CD14-positive monocyte (primary cell): ENCODE data around the gene TNPO3. TPM values are rescaled to one million over a fixed set of nuclear protein-coding genes. Genes with fewer than 3 reads are reported as not detected.

ENCODE experiments used
- DNase-seq, 3 donors: peaks; one replicate each; pipeline ENCODE4 v3.0.0-alpha.2; 2011 to 2022
- H2AFZ ChIP-seq: 2 replicates; pipeline ENCODE4 v1.6.0; 2012; ENCODE audit warnings: mild to moderate bottlenecking, low read depth, low read length, inconsistent platforms; ENCODE audit not compliant: insufficient read depth, poor library complexity, severe bottlenecking
- H3K27ac ChIP-seq, 2 donors: 1 replicate in 1 of 2; 2 replicates in 1 of 2; pipeline ENCODE4 v1.5.1; 2012 to 2013; ENCODE audit warnings: low read length in 2 of 2, control low read depth in 1 of 2, inconsistent platforms in 1 of 2, low read depth in 1 of 2, mild to moderate bottlenecking in 1 of 2
- H3K27me3 ChIP-seq, 2 donors: one replicate each; pipeline versions ENCODE4 v1.6.0 to v1.6.1; 2011 to 2013; ENCODE audit warnings: low read length in 2 of 2; ENCODE audit not compliant: control insufficient read depth in 2 of 2, insufficient read depth in 2 of 2
- H3K36me3 ChIP-seq, 2 donors: replicated peaks in 1 of 2; 1 replicate in 1 of 2; 2 replicates in 1 of 2; pipeline versions ENCODE4 v1.5.1 to v1.6.1; 2012 to 2013; ENCODE audit warnings: low read length in 2 of 2, control low read depth in 1 of 2, inconsistent platforms in 1 of 2, mild to moderate bottlenecking in 1 of 2; ENCODE audit not compliant: insufficient read depth in 2 of 2, control insufficient read depth in 1 of 2
- H3K4me1 ChIP-seq, 2 donors: 1 replicate in 1 of 2; 2 replicates in 1 of 2; pipeline versions ENCODE4 v1.5.1 to v1.6.1; 2012 to 2013; ENCODE audit warnings: low read length in 2 of 2, control low read depth in 1 of 2, inconsistent platforms in 1 of 2, mild to moderate bottlenecking in 1 of 2, moderate library complexity in 1 of 2; ENCODE audit not compliant: insufficient read depth in 2 of 2, control insufficient read depth in 1 of 2
- H3K4me2 ChIP-seq: replicated peaks from 2 replicates; pipeline ENCODE3; 2012; ENCODE audit warnings: low read length, moderate library complexity, mild to moderate bottlenecking; ENCODE audit not compliant: poor library complexity, severe bottlenecking; ENCODE audit errors: extremely low read depth
- H3K4me3 ChIP-seq, 3 experiments: fragments of 200-600 bp in 1 of 3; sonication (generic) in 1 of 3; replicated peaks in 1 of 3; 1 replicate in 2 of 3; 2 replicates in 1 of 3; pipeline ENCODE4 v1.5.1; 2011 to 2013; ENCODE audit warnings: low read length in 3 of 3, mild to moderate bottlenecking in 3 of 3, control low read depth in 2 of 3, low read depth in 2 of 3, inconsistent platforms in 1 of 3, moderate library complexity in 1 of 3
- H3K79me2 ChIP-seq: 2 replicates; pipeline ENCODE4 v1.6.0; 2012; ENCODE audit warnings: mild to moderate bottlenecking, control low read depth, inconsistent platforms, low read length, moderate library complexity; ENCODE audit not compliant: insufficient read depth
- H3K9ac ChIP-seq: 2 replicates; pipeline ENCODE4 v1.6.0; 2017; ENCODE audit warnings: low read length, mild to moderate bottlenecking; ENCODE audit not compliant: insufficient read depth, poor library complexity, severe bottlenecking
- H3K9me3 ChIP-seq, 2 donors: replicated peaks in 1 of 2; 1 replicate in 1 of 2; 2 replicates in 1 of 2; pipeline versions ENCODE4 v1.5.1 to v1.6.1; 2012 to 2013; ENCODE audit warnings: low read length in 2 of 2, control low read depth in 1 of 2; ENCODE audit not compliant: control insufficient read depth in 1 of 2, insufficient read depth in 1 of 2
- H4K20me1 ChIP-seq: 2 replicates; pipeline ENCODE4 v1.6.0; 2012; ENCODE audit warnings: mild to moderate bottlenecking, low read length, control low read depth, moderate library complexity; ENCODE audit not compliant: insufficient read depth
- H3K27ac Mint-ChIP-seq, 7 donors: one replicate each; pipeline ENCODE4 v1.8.0; 2020; ENCODE audit warnings: mild to moderate bottlenecking in 7 of 7, mixed read lengths in 7 of 7, moderate library complexity in 6 of 7, inconsistent platforms in 2 of 7
- H3K27me3 Mint-ChIP-seq, 3 donors: one replicate each; pipeline ENCODE4 v1.8.0; 2021 to 2022; ENCODE audit warnings: low read depth in 3 of 3, mild to moderate bottlenecking in 3 of 3, mixed read lengths in 3 of 3, moderate library complexity in 3 of 3, inconsistent platforms in 1 of 3
- H3K36me3 Mint-ChIP-seq, 2 donors: one replicate each; pipeline ENCODE4 v1.8.0; 2020; ENCODE audit warnings: mixed read lengths in 2 of 2, inconsistent platforms in 1 of 2, mild to moderate bottlenecking in 1 of 2
- H3K4me1 Mint-ChIP-seq: one replicate; pipeline ENCODE4 v1.8.0; 2020; ENCODE audit warnings: mild to moderate bottlenecking, mixed read lengths
- H3K4me3 Mint-ChIP-seq, 2 donors: one replicate each; pipeline ENCODE4 v1.8.0; 2020; ENCODE audit warnings: mild to moderate bottlenecking in 2 of 2, mixed read lengths in 2 of 2, moderate library complexity in 1 of 2
- H3K9me3 Mint-ChIP-seq, 7 donors: one replicate each; pipeline ENCODE4 v1.8.0; 2020 to 2022; ENCODE audit warnings: mixed read lengths in 7 of 7, mild to moderate bottlenecking in 6 of 7, moderate library complexity in 6 of 7, inconsistent platforms in 2 of 7
- WGBS: methylation state at CpG from one replicate; pipeline ENCODE4 v1.1.5; 2013; ENCODE audit warnings: missing lambda C conversion rate; ENCODE audit not compliant: insufficient coverage; 5-methylcytosine and 5-hydroxymethylcytosine counted together
- intact Hi-C, 2 donors: fragments of 100-400 bp; cut with micrococcal nuclease; formaldehyde crosslinking; loops; one replicate each; pipeline versions ENCODE4 v1.15.0 to v1.15.1; 2023
- polyA plus RNA-seq, 3 donors: library from polyadenylated mRNA; depleted of rRNA in 1 of 3; unstranded in 2 of 3; stranded (reverse) in 1 of 3; fragments of 300-500 nt in 2 of 3; fragments of >200 nt in 1 of 3; fragmentation: Illumina TruSeq in 2 of 3; gene quantifications; 1 replicate in 2 of 3; 2 replicates in 1 of 3; pipeline ENCODE4 v1.2.3, GENCODE V29; 2012 to 2021
- TF ChIP-seq, protein P1 (sequence below): fragments of 200-600 bp; IDR thresholded peaks from one replicate; pipeline ENCODE4 v1.8.0; 2022; ENCODE audit warnings: antibody characterized with exemption, mild to moderate bottlenecking

The TNPO3 gene
- polyA plus RNA-seq, 3 donors, result 17.0 to 23.8 (median 19.7) TPM

DNA sequence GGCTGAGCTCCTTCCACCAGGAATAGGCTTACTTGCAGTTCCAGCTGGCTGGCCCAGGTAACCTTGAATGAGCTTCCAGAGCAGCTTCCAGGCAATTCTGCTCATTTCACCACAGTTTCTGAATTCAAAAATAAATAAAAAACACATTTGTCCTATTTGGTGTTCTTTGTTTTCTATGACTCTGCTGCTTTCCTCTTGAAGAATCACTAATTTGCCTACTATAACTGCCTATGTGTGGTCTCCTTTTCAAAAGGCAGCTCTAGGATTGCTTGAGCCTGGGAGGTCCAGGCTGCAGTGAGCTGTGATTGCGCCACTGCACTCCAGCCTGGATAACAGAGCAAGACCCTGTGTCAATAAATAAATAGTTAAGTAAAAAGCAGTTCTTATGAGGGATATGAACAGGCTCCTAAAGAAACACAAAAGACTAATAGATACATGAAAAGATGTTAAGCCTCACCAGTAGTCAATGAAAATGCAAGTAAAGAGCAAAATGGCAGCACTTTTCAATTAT is 19.5 kb upstream of the TNPO3 start:
- Histone ChIP-seq H4K20me1 (no peaks in the 10 kb centered on the region), H3K9ac (no peak overlapping the region), H3K9me3 (no peaks in the 10 kb centered on the region), H3K27me3 (no peaks in the 10 kb centered on the region), H3K4me3 (no peak overlapping the region), H3K79me2 (no peaks in the 10 kb centered on the region), H3K36me3 (no peaks in the 10 kb centered on the region), H3K4me2 (no peak overlapping the region), H2AFZ (no peak overlapping the region), H3K27ac (peak overlapping the region; percentile 21 to 80), H3K4me1 (peaks cover 45 to 47% of the 10 kb centered on the region in 2 donors)
- TF ChIP-seq, protein P1, sequence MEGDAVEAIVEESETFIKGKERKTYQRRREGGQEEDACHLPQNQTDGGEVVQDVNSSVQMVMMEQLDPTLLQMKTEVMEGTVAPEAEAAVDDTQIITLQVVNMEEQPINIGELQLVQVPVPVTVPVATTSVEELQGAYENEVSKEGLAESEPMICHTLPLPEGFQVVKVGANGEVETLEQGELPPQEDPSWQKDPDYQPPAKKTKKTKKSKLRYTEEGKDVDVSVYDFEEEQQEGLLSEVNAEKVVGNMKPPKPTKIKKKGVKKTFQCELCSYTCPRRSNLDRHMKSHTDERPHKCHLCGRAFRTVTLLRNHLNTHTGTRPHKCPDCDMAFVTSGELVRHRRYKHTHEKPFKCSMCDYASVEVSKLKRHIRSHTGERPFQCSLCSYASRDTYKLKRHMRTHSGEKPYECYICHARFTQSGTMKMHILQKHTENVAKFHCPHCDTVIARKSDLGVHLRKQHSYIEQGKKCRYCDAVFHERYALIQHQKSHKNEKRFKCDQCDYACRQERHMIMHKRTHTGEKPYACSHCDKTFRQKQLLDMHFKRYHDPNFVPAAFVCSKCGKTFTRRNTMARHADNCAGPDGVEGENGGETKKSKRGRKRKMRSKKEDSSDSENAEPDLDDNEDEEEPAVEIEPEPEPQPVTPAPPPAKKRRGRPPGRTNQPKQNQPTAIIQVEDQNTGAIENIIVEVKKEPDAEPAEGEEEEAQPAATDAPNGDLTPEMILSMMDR, result no peak
- intact Hi-C loops, result no loop called here
- Mint-ChIP-seq H3K9me3 (peaks cover 0 to 2% (median under 1%) of the 10 kb centered on the region in 7 donors), H3K27ac (peak overlapping the region in 4 of 7 donors; percentile 30 to 80 (median 71)), H3K36me3 (no peaks in the 10 kb centered on the region), H3K4me3 (no peak overlapping the region), H3K4me1 (peaks cover 49% of the 10 kb centered on the region), H3K27me3 (peaks cover 0 to 1% (median 0%) of the 10 kb centered on the region in 3 donors)
- no peak for DNase-seq
- no CpG with 5 or more reads among the region's 1 CpG for WGBS

DNA sequence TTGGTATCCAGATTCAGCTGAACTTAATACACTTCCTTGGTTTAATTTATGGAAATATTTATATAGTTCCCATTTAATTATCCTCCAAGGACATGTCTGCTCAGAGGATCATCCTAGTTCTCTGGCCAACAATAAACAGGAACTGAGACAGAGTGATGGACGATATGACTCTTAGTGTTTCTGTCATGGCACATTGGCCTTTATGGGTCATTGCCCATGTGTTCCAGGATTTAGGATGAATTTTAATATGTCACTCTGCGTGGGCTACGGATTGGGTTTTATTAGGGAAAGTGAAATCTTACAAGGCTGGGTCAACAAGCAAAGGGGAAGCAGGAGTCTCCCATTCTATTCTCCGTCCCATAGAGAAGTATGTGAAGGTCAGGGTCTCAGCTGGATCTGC is 18.8 kb upstream of the TNPO3 start:
- TF ChIP-seq, protein P1, result no peak
- H3K36me3 ChIP-seq, result no peaks in the 10 kb centered on the region
- intact Hi-C loops, result no loop called here

More for the DNA sequence above, 18.8 kb upstream of the TNPO3 start:
- no peaks in the 10 kb centered on the region for H3K27me3 ChIP-seq
- no peaks in the 10 kb centered on the region for H3K79me2 ChIP-seq
- DNase-seq, result peak in 2 of 3 donors; percentile 37 to 44
- no CpG with 5 or more reads among the region's 4 CpGs for WGBS
- H3K9me3 ChIP-seq, result peaks cover 0 to 2% of the 10 kb centered on the region in 2 donors
- H2AFZ ChIP-seq, result no peak overlapping the region
- H3K9me3 Mint-ChIP-seq, result peaks cover 0 to 7% (median 1%) of the 10 kb centered on the region in 7 donors
- no peak overlapping the region for H3K4me2 ChIP-seq
- H3K27ac Mint-ChIP-seq, result peak overlapping the region in 6 of 7 donors; percentile 67 to 96 (median 74)
- peak overlapping the region; percentile 75 to 80 for H3K27ac ChIP-seq
- H3K4me1 ChIP-seq, result peaks cover 51 to 54% of the 10 kb centered on the region in 2 donors
- H3K36me3 Mint-ChIP-seq, result no peaks in the 10 kb centered on the region
- no peak overlapping the region for H3K9ac ChIP-seq
- no peaks in the 10 kb centered on the region for H4K20me1 ChIP-seq
- peak overlapping the region in 1 of 3 experiments; percentile 52 for H3K4me3 ChIP-seq
- peaks cover 56% of the 10 kb centered on the region for H3K4me1 Mint-ChIP-seq
- peaks cover 0 to 1% (median 0%) of the 10 kb centered on the region in 3 donors for H3K27me3 Mint-ChIP-seq
- no peak overlapping the region for H3K4me3 Mint-ChIP-seq
